ENCODE results near the gene CARHSP1. TPM values are rescaled to one million over a fixed set of nuclear protein-coding genes. Genes with fewer than 3 reads are reported as not detected.

The CARHSP1 gene
- total and polyA plus RNA-seq, 2 of the 8 experiments (the other 6 are each of a cell fraction or from before 2014, with no cell fraction given) = 292 to 300 TPM

GRCh38 chr16:8899709-8900317, 31.0 kb upstream of the CARHSP1 start:
- Histone ChIP-seq H3K4me3 (ENCODE audit: extremely low read depth in 1 of 4, insufficient read depth in 2 of 4, low read depth in 3 of 4, low read length in 4 of 4) (no peak overlapping the region), H3K79me2 (ENCODE audit: control insufficient read depth in 1 of 2, insufficient read depth in 2 of 2, low read length in 2 of 2) (no peaks in the 10 kb centered on the region), H2BK20ac (ENCODE audit: low read length) (no peak overlapping the region), H2AFZ (ENCODE audit: low read length) (no peak overlapping the region), H3K9me3 (ENCODE audit: insufficient read depth in 2 of 2, low read depth in 1 of 2, low read length in 1 of 2) (no peaks in the 10 kb centered on the region), H3K9ac (replicated peaks in 1 of 4; ENCODE audit: extremely low read depth in 1 of 4, low read depth in 3 of 4, low read length in 3 of 4) (no peak overlapping the region), H2BK5ac (ENCODE audit: low read depth, low read length) (0 out of 2 replicates have a peak overlapping the region, but pooled peaks have one; percentile 1), H4K8ac (ENCODE audit: extremely low read depth, insufficient read depth, low read length) (no peak overlapping the region; the same call in 1 of the 2 replicates), H3K56ac (replicated peaks; ENCODE audit: insufficient read length, low read depth, low read length) (no peak overlapping the region), H3K23me2 (ENCODE audit: low read depth, low read length) (no peaks in the 10 kb centered on the region), H4K91ac (replicated peaks; ENCODE audit: insufficient read length, low read length) (no peak overlapping the region), H3K79me1 (ENCODE audit: low read depth, low read length) (no peaks in the 10 kb centered on the region; the same call in 1 of the 2 replicates), H4K20me1 (replicated peaks in 1 of 2; ENCODE audit: control insufficient read depth in 1 of 2, insufficient read depth in 2 of 2, low read length in 2 of 2) (peaks cover 2 to 7% of the 10 kb centered on the region in 2 experiments), H3K14ac (ENCODE audit: insufficient read length) (no peak overlapping the region), H2AK5ac (ENCODE audit: low read depth, low read length) (no peak overlapping the region), H2BK12ac (ENCODE audit: low read depth, low read length) (no peak overlapping the region), H3K27ac (ENCODE audit: low read depth, low read length) (no peak overlapping the region), H3K27me3 (replicated peaks in 1 of 4; ENCODE audit: control insufficient read depth in 3 of 4, extremely low read depth in 1 of 4, insufficient read depth in 3 of 4, low read length in 3 of 4) (no peaks in the 10 kb centered on the region), H3K23ac (ENCODE audit: insufficient read length) (no peak overlapping the region), H2BK120ac (replicated peaks; ENCODE audit: low read depth, low read length) (no peak overlapping the region), H3K4ac (replicated peaks; ENCODE audit: insufficient read length, low read depth, low read length) (no peak overlapping the region), H3K4me2 (ENCODE audit: insufficient read depth in 1 of 2, low read depth in 2 of 2, low read length in 2 of 2) (no peak overlapping the region), H3K18ac (ENCODE audit: extremely low read depth, low read length) (no peak overlapping the region), H3K4me1 (replicated peaks in 1 of 4; ENCODE audit: control insufficient read depth in 3 of 4, insufficient read depth in 4 of 4, low read length in 3 of 4) (no peaks in the 10 kb centered on the region; a peak in 2 of 7 replicates), H4K5ac (ENCODE audit: insufficient read length, low read depth, low read length) (no peak overlapping the region), H3K36me3 (ENCODE audit: control insufficient read depth in 2 of 4, insufficient read depth in 4 of 4, low read length in 3 of 4) (peaks cover 61 to 91% (median 82%) of the 10 kb centered on the region in 4 experiments), H2BK15ac (ENCODE audit: low read length) (no peak overlapping the region)
- ChIA-PET POLR2A (ENCODE audit: partially characterized antibody) (interaction anchor here (0.6 to 1.5 kb wide), 4 partner anchors 10 to 48 kb away, joined by 3 read pairs; no protein-coding TSS in a partner anchor), CTCF (ENCODE audit: partially characterized antibody) (interaction anchor here (1.0 to 3.1 kb wide), 8 partner anchors 14 to 235 kb away, joined by 3 to 18 read pairs (median 4); partner anchors contain the start of gene LITAFD)
- no peak for DNase-seq (ENCODE audit: low read depth in 1 of 2, low spot score in 2 of 2)
- TF ChIP-seq CTCF (IDR thresholded peaks at IDR 0.05; ENCODE audit: control extremely low read depth in 1 of 3, insufficient read depth in 1 of 3, low read depth in 1 of 3, low read length in 3 of 3) (peak in 2 of 3 experiments; percentile 11 to 16; a peak in 3 of 4 replicates), TBP (IDR thresholded peaks at IDR 0.05; ENCODE audit: low read depth, low read length) (no peak), NRF1 (IDR thresholded peaks at IDR 0.05; ENCODE audit: low read depth, low read length) (no peak), RAD21 (IDR thresholded peaks at IDR 0.05 in 1 of 2, conservative IDR thresholded peaks at IDR 0.05 in 1 of 2; ENCODE audit: low read depth in 2 of 2, low read length in 2 of 2) (peak; percentile 24 to 36; a peak in 3 of 4 replicates), SRF (IDR thresholded peaks at IDR 0.05; ENCODE audit: low read depth, low read length) (no peak)
- FAIRE-seq = no peak
- WGBS, 2 experiments (ENCODE audit: extremely low coverage in 1 of 2, insufficient coverage in 1 of 2, insufficient read length in 1 of 2, insufficient replicate concordance in 2 of 2, low coverage in 1 of 2, low lambda C conversion rate in 2 of 2, missing lambda C conversion rate in 1 of 2) = 90% methylated on average over 9 of the region's 9 CpGs; no CpG with 5 or more reads in 1 of the 2 experiments
